ENCODE results near the gene LRRFIP1.
"Not testable (repeated sequence)": the region's sequence is repeated elsewhere in the genome, so short reads cannot be mapped to it uniquely, and the experiment has no call there.

LRRFIP1 gene

DNA sequence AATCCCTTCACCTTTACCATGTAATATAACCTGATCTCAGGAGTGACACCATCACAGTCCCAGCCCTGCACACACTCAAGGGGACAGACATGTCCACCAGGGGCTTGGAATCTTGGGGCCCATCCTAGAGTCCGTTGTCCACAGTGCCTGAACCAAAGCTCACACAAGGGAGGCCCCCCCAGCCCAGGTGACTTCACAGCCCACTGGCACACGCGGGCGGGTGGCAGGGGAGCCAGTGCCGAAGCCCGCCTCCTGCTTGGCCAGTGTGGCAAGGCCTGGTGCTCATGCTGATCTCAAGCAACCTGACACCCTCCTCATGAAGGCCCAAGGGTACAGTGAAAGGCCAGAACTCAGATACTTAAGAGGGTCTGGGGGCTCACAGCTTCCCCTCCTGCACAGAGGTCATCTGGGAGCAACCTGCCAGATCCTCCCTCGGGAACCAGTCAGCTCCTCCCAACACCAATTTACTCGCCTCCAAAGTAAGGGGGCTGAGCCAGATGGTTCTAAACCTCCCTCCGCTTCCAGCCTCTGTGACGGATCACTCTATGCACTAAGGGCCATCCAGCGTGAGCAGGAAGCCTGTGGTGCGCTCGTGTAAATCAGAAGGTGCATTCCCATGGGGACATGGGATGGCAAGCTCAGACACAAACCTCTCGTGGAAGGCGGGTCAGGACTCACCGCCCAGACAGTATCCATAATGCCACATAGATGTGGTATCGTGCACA, 33.6 kb upstream of the LRRFIP1 start:
- no peak overlapping the region for H3K4me3 ChIP-seq (replicated peaks; ENCODE audit: low read depth, low read length)
- TF ChIP-seq, protein P1, sequence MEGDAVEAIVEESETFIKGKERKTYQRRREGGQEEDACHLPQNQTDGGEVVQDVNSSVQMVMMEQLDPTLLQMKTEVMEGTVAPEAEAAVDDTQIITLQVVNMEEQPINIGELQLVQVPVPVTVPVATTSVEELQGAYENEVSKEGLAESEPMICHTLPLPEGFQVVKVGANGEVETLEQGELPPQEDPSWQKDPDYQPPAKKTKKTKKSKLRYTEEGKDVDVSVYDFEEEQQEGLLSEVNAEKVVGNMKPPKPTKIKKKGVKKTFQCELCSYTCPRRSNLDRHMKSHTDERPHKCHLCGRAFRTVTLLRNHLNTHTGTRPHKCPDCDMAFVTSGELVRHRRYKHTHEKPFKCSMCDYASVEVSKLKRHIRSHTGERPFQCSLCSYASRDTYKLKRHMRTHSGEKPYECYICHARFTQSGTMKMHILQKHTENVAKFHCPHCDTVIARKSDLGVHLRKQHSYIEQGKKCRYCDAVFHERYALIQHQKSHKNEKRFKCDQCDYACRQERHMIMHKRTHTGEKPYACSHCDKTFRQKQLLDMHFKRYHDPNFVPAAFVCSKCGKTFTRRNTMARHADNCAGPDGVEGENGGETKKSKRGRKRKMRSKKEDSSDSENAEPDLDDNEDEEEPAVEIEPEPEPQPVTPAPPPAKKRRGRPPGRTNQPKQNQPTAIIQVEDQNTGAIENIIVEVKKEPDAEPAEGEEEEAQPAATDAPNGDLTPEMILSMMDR (IDR thresholded peaks at IDR 0.05; ENCODE audit: low read length, missing control alignments): no peak
- DNase-seq (ENCODE audit: low read depth): no peak

DNA sequence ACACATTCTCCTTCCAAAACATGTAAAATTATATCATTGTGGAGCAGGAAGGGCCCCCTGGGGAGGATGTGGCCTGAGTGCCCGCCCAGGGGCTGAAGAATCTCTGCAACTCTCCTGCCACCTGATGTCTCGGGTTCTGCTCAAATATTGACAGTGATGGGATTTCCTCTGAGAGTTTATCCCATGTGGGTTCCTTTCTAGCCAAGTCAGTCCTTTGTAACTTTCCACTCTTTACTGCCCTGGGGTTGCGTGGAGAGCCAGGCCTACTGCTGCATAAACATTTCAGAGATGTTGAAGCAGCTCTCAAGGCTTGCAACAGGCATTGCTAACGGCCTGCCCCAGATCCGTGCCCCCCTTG, 32.9 kb upstream of the LRRFIP1 start:
- DNase-seq (ENCODE audit: low read depth): no peak
- TF ChIP-seq, protein P1 (IDR thresholded peaks at IDR 0.05; ENCODE audit: low read length, missing control alignments): no peak
- no peak overlapping the region for H3K4me3 ChIP-seq (replicated peaks; ENCODE audit: low read depth, low read length)

DNA sequence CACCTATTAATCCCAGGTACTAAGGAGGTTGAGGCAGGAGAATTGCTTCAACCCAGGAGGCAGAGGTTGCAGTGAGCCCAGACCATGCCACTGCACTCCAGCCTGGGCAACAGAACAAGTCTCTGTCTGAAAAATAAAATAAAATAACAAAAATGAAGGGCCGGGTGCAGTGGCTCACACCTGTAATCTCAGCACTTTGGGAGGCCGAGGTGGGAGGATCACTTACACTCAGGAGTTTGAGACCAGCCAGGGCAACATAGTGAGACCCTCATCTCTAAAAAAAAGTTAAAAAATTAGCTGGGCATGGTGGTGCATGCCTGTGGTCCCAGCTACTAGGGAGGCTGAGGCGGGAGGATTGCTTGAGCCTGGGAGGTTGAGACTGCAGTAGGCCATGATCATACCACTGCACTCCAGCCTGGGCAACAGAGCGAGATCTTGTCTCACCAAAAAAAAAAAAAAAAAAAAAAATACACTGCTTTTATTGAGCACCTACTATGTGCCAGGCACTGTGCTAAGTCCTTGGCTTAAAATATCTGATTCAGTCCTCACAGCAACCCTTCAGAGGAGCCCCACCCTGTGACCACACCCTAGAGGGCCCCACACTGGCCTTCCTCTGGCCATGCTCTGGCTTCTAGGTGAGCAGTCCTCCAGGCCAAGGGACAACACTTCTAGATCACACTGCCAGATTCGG, 31.4 kb upstream of the LRRFIP1 start:
- not testable (repeated sequence) for DNase-seq (ENCODE audit: low read depth); H3K4me3 ChIP-seq (replicated peaks; ENCODE audit: low read depth, low read length)

DNA sequence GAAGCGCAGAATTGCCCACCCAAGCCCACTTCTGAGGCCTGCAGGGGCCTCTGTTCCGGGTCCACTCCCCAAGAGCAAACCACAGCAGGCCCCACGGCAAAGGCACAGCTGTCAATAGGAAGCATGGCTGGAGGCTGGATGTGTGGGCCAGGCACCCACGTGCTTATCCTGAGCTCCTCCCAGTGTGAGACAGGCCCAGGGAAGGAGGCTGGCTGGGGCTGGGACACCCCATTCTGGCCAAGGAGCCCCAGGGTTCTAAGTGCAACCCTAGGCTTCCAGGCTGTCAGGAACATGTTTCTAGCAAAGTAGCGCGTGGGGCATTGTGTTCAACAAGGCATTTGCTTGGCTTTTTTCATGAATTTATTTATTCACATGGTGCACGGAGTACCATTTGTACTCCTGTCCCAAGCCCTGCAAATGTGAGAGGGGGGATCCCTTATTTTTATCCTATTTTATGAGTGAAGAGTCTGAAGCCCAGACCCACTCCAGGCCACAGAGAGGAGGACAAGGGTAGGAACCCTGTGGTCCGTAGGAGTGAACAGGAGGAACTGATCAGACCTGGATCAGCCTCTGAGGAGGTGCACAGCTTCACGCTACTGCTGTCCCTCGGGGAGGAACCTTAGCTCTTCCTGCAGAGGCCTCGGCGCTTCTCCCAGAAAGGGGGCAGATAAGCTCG, 30.7 kb upstream of the LRRFIP1 start:
- DNase-seq (ENCODE audit: low read depth): no peak
- H3K4me3 ChIP-seq (replicated peaks; ENCODE audit: low read depth, low read length): no peak overlapping the region
- TF ChIP-seq, protein P1 (IDR thresholded peaks at IDR 0.05; ENCODE audit: low read length, missing control alignments): no peak

DNA sequence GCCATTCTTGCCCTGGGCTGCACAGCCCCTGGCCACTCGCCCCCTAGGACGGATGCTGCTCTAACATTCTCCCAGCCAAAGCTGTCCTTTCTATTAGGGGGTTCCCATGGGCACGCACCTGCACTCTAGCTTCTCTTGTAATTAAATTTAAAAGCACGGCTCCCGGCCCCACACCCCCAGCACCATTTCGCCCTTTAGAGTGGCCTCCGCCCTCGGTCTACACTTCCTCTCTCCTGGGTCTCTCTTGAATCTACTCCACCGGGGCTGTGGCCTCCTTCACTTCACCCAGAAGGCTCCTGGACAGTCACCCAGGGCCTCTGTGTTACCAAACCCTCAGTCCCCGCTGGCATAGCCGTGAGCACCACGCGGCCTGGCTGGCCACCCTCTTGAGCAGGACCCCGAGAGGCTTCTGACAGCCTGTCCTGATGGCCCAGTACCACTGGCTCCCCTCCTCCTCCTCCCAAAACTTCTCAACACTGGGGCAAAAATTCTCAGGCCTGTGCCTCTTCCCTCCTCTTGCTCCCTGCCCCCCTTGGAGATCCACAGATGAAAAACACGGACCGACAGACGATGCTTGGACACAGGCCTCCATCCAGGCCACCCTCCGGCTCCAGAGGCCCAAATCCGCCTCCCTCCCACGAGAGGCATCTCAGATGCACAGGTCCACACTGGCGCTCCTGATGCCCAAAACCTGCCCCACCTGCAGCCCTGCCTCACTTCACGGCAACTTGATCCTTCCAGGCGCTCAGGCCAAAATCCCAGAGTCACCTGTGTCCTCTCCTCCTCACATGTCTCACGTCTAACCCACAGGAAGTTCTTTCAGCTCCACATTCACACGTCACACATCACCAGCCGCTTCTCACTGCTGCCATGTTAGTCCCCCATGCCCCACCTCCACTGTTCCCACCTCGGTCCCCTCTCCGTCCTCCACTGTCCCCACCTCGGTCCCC, 29.9 kb upstream of the LRRFIP1 start:
- no peak overlapping the region for H3K4me3 ChIP-seq (replicated peaks; ENCODE audit: low read depth, low read length)
- DNase-seq (ENCODE audit: low read depth): no peak
- TF ChIP-seq, protein P1 (IDR thresholded peaks at IDR 0.05; ENCODE audit: low read length, missing control alignments): no peak

DNA sequence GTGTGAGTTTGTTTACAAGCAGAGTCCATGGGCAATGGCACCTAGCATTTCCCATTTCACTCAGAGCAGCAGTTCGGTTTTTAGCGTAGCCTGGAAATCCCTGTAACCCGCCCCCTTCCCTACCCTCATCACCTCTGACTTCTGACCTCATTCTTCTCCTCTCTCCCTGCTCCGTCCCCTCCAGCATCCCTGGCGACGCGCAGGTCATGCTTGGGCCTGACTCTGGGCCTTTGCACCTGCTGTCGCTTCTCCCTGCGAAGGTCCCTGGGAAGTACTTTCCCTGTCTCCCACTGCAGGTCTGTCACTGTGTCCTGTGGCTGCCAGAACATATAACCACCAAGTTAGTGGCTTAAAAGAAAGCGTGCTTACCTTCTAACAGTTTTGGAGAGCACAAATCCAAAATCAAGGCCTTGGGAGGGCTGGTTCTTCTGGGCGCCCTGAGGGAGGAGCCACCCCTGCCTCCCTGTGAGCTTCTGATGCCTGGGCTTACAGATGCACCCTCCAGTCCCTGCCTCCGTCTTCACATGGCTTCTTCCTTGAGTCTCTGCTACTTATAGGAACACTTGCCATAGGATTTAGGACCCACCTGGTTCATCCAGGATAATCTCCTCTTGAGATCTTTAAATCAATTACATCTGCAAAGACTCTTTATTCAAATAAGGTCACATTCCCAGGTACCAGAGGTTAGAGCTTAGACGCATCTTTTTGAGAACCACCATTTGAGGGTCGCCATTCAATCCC, 28.7 kb upstream of the LRRFIP1 start:
- H3K4me3 ChIP-seq (replicated peaks; ENCODE audit: low read depth, low read length): no peak overlapping the region
- no peak for DNase-seq (ENCODE audit: low read depth)
- TF ChIP-seq, protein P1 (IDR thresholded peaks at IDR 0.05; ENCODE audit: low read length, missing control alignments): no peak
